HL-60 (cell line): ENCODE measurements around the gene MAN2A1.

Source experiments
- CTCF ChIP-seq: IDR thresholded peaks from one replicate; pipeline ENCODE4 v1.5.1; 2011; ENCODE audit warnings: low read length, control low read depth, inconsistent platforms; ENCODE audit not compliant: insufficient read depth
- POLR2AphosphoS5 ChIP-seq: IDR thresholded peaks from 2 replicates; pipeline ENCODE4 v1.6.1; 2012; ENCODE audit warnings: low read depth

DNA sequence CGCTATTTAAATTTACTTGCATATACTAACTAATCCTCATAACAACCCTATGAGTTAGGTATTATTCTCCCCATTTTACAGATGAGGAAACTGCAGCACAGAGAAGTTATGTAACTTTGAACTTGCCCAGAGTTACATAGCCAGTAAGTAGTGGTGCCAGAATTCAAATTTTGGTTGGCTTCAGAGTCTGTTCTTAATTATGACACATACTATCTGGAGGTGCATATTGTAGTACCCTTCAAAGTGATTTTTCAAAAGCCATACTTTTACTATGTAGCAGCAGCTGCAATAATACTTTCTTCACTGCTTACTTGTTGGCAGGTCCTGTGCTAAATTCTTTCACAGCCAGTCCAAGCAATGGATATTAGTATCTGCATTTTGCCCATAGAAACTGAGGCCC is 16.4 kb downstream of the MAN2A1 start:
- TF ChIP-seq CTCF: no peak
- TF ChIP-seq POLR2AphosphoS5: no peak
